ENCODE measurements around the gene TRIM66. TPM values are rescaled to one million over a fixed set of nuclear protein-coding genes. Genes with fewer than 3 reads are reported as not detected.

Gene TRIM66
- total RNA-seq, 2 donors from 2014 or later, result 11.2 to 37.2 TPM

DNA sequence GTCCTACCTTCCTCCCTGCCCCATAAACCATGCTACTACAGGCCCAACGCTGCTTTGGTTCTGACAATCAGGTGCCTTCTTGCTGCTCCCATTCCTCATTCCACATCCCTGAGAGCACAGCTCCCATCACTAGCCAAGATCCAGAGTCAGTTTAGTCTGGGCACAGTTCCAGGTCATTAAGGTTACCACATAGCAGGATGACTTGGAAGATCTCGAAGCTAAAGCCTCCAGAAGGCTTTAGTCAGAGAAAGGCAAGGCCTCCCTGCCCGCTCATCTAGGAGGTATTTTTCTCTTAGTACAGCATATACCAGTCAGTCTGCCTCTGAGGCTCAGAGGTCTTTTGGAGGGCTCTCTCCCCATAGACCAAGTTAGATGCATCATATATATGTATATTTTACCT is 30.3 kb downstream of the TRIM66 start:
- intact Hi-C loops (cut with DNase I), result no loop called here
- ATAC-seq (no peak), DNase-seq (no peak)
- TF ChIP-seq POLR2A (IDR thresholded peaks at IDR 0.05) (no peak), CTCF (IDR thresholded peaks at IDR 0.05) (no peak)
- Histone ChIP-seq H3K27ac (no peak overlapping the region), H3K4me1 (no peaks in the 10 kb centered on the region), H3K4me3 (no peak overlapping the region), H3K36me3 (replicated peaks in 1 of 2; ENCODE audit: insufficient read depth in 1 of 2, low read depth in 2 of 2) (peaks cover 0 to 2% of the 10 kb centered on the region in 2 donors), H3K27me3 (no peaks in the 10 kb centered on the region), H3K9me3 (no peaks in the 10 kb centered on the region)
- WGBS, 2 donors, result 90 to 95% methylated on average over 3 of the region's 3 CpGs

GRCh38 chr11:8650401-8650990 is 32.0 kb downstream of the TRIM66 start:
- Histone ChIP-seq H3K27me3 (no peaks in the 10 kb centered on the region), H3K27ac (no peak overlapping the region), H3K4me3 (no peak overlapping the region), H3K9me3 (no peaks in the 10 kb centered on the region), H3K4me1 (no peaks in the 10 kb centered on the region), H3K36me3 (replicated peaks in 1 of 2; ENCODE audit: insufficient read depth in 1 of 2, low read depth in 2 of 2) (peaks cover 0 to 6% of the 10 kb centered on the region in 2 donors)
- no peak for TF ChIP-seq CTCF (IDR thresholded peaks at IDR 0.05)
- no peak for TF ChIP-seq POLR2A (IDR thresholded peaks at IDR 0.05)
- DNase-seq (no peak), ATAC-seq (no peak)
- WGBS, 2 donors, result 89 to 97% methylated on average over 2 of the region's 2 CpGs
- intact Hi-C loops (cut with DNase I), result no loop called here

GRCh38 chr11:8649361-8649760 is 33.1 kb downstream of the TRIM66 start:
- no peak for ATAC-seq
- intact Hi-C loops (cut with DNase I), result no loop called here
- H3K27me3 ChIP-seq, result no peaks in the 10 kb centered on the region
- DNase-seq, result no peak
- H3K4me1 ChIP-seq, result no peaks in the 10 kb centered on the region
- no peak overlapping the region for H3K4me3 ChIP-seq
- no peak overlapping the region for H3K27ac ChIP-seq
- 86 to 88% methylated on average over 2 of the region's 2 CpGs for WGBS, 2 donors
- TF ChIP-seq POLR2A (IDR thresholded peaks at IDR 0.05) (no peak), CTCF (IDR thresholded peaks at IDR 0.05) (no peak)
- H3K9me3 ChIP-seq, result no peaks in the 10 kb centered on the region
- H3K36me3 ChIP-seq (replicated peaks in 1 of 2; ENCODE audit: insufficient read depth in 1 of 2, low read depth in 2 of 2), result peaks cover 0 to 9% of the 10 kb centered on the region in 2 donors

- H3K4me3 ChIP-seq, result no peak overlapping the region
- no peak overlapping the region for H3K27ac ChIP-seq
- peaks cover 0 to 13% of the 10 kb centered on the region in 2 donors for H3K36me3 ChIP-seq (replicated peaks in 1 of 2; ENCODE audit: insufficient read depth in 1 of 2, low read depth in 2 of 2)
- DNase-seq (no peak), ATAC-seq (no peak)
- H3K27me3 ChIP-seq, result no peaks in the 10 kb centered on the region
- no peaks in the 10 kb centered on the region for H3K4me1 ChIP-seq
- TF ChIP-seq CTCF (IDR thresholded peaks at IDR 0.05) (no peak), POLR2A (IDR thresholded peaks at IDR 0.05) (no peak)
- intact Hi-C loops (cut with DNase I), result no loop called here
- 93 to 94% methylated on average over 4 of the region's 4 CpGs for WGBS, 2 donors
- H3K9me3 ChIP-seq, result no peaks in the 10 kb centered on the region
Measured at GRCh38 chr11:8646873-8647272, 35.6 kb downstream of the TRIM66 start.

DNA sequence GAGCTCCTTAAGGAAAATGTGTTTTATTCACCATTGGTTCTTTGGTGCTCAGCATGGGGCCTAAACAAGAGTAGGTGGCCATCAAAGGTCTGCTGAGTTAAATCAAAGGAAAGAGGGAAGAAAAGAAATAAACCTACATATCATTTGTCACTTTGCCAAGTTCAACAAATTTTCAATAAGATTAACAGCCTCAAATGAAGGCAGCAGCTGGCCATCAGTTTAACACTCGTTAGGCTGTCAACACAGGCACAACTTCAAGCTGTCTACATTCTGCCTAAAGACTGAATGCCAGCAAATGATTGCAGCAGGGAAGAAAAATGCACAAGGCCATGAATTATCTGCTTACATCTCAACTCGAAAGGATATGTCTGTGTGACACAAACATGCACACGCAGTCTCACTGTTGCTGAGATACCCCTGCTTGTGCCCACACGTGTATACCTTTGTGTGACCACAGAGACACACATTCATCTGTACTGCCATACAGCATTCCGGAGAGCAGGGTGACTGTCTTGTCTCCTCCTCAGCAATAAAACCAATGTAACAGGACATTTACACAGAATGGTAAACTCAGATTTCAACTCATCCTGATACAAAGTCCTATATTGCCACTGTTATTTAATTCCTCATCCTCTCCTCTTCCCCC is 40.1 kb downstream of the TRIM66 start:
- intact Hi-C loops (cut with DNase I), result no loop called here
- Histone ChIP-seq H3K4me1 (no peaks in the 10 kb centered on the region), H3K27me3 (no peaks in the 10 kb centered on the region), H3K36me3 (replicated peaks in 1 of 2; ENCODE audit: insufficient read depth in 1 of 2, low read depth in 2 of 2) (peaks cover 0 to 12% of the 10 kb centered on the region in 2 donors), H3K9me3 (no peaks in the 10 kb centered on the region), H3K4me3 (no peak overlapping the region), H3K27ac (no peak overlapping the region)
- no peak for TF ChIP-seq POLR2A (IDR thresholded peaks at IDR 0.05)
- no peak for TF ChIP-seq CTCF (IDR thresholded peaks at IDR 0.05)
- 64 to 66% methylated on average over 5 of the region's 5 CpGs for WGBS, 2 donors
- ATAC-seq, result no peak
- no peak for DNase-seq

Measured in body of pancreas (tissue), 4 donors.